Liver (tissue), 3 donors: ENCODE measurements around the gene MTMR6.

ENCODE experiments used
- CTCF ChIP-seq: fragments of 150-350 bp; IDR thresholded peaks from 2 replicates; pipeline ENCODE4 v1.5.1; 2017; ENCODE audit warnings: improper control_type of control experiment, low read depth, low read length; ENCODE audit not compliant: missing input control
- EGR1 ChIP-seq, 2 donors: IDR thresholded peaks; 2 replicates each; pipeline ENCODE4 v1.6.1; 2016 to 2018; ENCODE audit warnings: antibody characterized with exemption in 2 of 2, low read depth in 2 of 2
- MAX ChIP-seq: IDR thresholded peaks from 2 replicates; pipeline ENCODE4 v1.6.1; 2016; ENCODE audit warnings: antibody characterized with exemption
- donor health status: healthy.
- donor health status: healthy.

- TF ChIP-seq CTCF (no peak), MAX (no peak), EGR1 (IDR thresholded peaks at IDR 0.05; ENCODE audit: low read depth in 2 of 2) (no peak)
Measured at GRCh38 chr13:25335856-25336255, 48.6 kb upstream of the MTMR6 start.
